HG03354 (cell line): ENCODE measurements around the gene GALNT8.
"Not testable (repeated sequence)": the region's sequence is repeated elsewhere in the genome, so short reads cannot be mapped to it uniquely, and the experiment has no call there.

Experiments used
- ATAC-seq: cut with Tn5 transposase; IDR thresholded peaks from one replicate; pipeline ENCODE4 v1.9.1; 2021; ENCODE audit warnings: mild to moderate bottlenecking; ENCODE audit not compliant: unreplicated experiment, poor library complexity, severe bottlenecking

GALNT8 gene, protein sequence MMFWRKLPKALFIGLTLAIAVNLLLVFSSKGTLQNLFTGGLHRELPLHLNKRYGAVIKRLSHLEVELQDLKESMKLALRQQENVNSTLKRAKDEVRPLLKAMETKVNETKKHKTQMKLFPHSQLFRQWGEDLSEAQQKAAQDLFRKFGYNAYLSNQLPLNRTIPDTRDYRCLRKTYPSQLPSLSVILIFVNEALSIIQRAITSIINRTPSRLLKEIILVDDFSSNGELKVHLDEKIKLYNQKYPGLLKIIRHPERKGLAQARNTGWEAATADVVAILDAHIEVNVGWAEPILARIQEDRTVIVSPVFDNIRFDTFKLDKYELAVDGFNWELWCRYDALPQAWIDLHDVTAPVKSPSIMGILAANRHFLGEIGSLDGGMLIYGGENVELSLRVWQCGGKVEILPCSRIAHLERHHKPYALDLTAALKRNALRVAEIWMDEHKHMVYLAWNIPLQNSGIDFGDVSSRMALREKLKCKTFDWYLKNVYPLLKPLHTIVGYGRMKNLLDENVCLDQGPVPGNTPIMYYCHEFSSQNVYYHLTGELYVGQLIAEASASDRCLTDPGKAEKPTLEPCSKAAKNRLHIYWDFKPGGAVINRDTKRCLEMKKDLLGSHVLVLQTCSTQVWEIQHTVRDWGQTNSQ

GRCh38 chr12:4719821-4720636 lies at the start of gene GALNT8:
Gene GALNT8, plus strand, starts transcription at chr12:4720400. Its CDS starts 278 bp downstream, at chr12:4720678.
- ATAC-seq: no peak

- ATAC-seq: no peak
These were observed 40.5 kb upstream of the GALNT8 start for GRCh38 chr12:4679711-4680110.

DNA sequence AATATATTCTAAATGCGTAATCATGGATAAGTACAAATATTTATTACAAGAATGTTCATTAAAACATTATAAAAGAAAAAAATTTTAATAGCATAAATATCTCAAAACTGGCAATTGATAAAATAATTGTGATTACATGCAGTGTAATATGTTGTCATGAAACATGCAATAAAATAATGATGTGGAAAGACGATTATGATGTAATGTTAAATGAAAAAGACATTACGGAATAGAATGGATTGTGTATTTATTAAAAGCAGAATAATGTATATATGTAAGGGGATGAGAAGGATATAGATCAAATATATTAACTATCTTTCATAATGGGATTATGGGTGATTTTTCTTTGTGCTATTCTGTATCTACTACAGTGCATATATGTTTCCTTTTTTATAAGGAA lies 38.5 kb upstream of the GALNT8 start:
- ATAC-seq: no peak

DNA sequence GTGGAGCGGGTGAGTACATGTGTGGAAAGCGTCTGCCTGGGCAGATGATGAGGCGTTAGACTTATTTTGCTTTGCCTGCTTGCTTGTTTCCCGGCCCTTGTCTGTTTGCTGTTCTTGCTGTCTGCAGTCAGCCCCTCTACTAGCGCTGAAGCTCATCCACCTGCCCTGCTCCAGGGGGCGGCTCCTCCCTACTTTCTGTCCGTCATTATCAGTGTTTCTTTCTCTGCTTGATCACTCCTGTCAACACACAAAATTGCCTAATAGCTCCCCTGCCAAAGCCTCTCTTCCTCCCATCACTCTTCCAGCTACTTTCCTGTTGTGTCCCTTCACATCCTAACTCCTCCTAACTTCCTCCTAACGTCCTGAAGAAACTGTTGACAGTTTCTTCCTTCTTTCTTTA lies 34.9 kb upstream of the GALNT8 start:
- no peak for ATAC-seq

DNA sequence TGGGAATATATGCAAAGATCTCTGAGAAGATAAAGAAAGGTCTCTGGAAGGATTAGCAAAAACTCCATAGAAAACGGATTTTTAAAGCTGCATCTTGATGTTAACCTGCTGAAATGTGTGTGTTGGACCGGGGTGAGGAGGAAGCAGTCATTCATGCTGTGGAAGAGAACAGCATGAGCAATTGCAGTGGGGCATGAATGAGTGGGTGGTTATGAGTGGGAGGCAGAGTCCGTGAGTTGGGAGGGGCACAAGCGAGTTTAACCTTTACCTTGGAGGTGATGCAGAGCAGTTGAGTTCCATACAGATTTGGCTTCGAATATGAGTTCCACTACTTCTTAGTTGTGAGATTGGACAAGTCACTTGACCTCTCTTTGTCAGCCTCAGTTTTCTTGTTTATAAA lies 29.4 kb upstream of the GALNT8 start:
- no peak for ATAC-seq

GRCh38 chr12:4700621-4701026 lies 19.6 kb upstream of the GALNT8 start:
- ATAC-seq: no peak

- ATAC-seq: no peak
These were observed 18.6 kb upstream of the GALNT8 start for GRCh38 chr12:4701395-4702190.

DNA sequence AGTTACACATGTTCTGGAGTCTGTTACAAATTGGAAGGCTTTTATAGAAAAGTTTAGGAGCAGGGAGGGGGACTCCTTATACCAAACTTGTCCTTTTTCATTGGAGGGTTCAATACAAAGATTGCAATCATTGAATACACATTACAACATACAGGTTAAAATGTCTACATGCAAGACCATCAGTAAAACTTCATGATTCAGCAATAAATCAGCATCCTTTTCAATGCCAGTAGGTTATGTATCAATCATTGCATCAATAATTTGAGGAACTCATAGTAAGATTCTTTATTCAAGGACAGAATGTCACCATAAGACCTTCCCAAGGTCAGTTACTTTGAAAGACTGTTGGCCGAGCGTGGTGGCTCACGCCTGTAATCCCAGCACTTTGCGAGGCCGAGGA lies 16.5 kb upstream of the GALNT8 start:
- ATAC-seq: no peak

GRCh38 chr12:4705824-4706223 lies 14.4 kb upstream of the GALNT8 start:
- no peak for ATAC-seq

DNA sequence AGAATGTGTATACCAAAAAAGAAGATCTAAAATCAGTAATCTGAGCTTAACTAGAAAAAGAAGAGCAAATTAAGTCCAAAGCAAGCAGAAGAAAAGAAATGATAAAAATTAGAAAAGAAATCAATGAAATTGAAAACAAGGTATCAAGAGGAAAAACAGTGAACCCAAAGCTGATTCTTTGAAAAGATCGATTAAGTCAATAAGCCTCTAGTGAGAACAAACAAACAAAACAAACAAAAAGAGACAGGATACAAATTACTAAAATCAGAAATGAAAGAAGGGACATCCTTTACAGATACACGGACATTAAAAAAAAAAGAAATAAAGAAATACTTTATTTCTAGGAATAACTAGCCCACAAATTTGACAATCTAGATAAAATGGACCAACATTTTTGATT lies 12.9 kb upstream of the GALNT8 start:
- ATAC-seq: no peak

- no peak for ATAC-seq
These were observed 10.1 kb upstream of the GALNT8 start for GRCh38 chr12:4710113-4710512.

GRCh38 chr12:4714879-4715278 lies 5.3 kb upstream of the GALNT8 start:
- no peak for ATAC-seq

GRCh38 chr12:4717806-4718205 lies 2.4 kb upstream of the GALNT8 start:
- ATAC-seq: no peak

DNA sequence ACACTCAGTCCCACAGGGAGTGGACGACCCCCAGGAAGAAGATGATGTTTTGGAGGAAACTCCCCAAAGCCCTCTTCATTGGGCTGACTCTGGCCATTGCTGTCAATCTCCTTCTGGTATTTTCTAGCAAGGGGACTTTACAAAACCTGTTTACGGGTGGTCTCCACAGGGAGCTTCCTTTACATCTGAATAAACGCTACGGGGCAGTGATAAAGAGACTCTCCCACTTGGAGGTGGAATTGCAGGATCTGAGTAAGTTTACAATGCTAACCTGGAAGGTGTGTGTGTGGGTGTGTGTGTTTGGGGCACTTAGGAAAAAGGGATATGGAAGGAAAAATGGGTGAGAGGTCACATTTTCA lies 416 bp downstream of the GALNT8 start:
- no peak for ATAC-seq

- ATAC-seq: not testable (repeated sequence)
These were observed 1.4 kb downstream of the GALNT8 start for GRCh38 chr12:4721587-4721986.

- no peak for ATAC-seq
These were observed 3.0 kb downstream of the GALNT8 start for GRCh38 chr12:4723226-4723625.

- ATAC-seq: no peak
These were observed 4.9 kb downstream of the GALNT8 start for GRCh38 chr12:4725057-4725456.

DNA sequence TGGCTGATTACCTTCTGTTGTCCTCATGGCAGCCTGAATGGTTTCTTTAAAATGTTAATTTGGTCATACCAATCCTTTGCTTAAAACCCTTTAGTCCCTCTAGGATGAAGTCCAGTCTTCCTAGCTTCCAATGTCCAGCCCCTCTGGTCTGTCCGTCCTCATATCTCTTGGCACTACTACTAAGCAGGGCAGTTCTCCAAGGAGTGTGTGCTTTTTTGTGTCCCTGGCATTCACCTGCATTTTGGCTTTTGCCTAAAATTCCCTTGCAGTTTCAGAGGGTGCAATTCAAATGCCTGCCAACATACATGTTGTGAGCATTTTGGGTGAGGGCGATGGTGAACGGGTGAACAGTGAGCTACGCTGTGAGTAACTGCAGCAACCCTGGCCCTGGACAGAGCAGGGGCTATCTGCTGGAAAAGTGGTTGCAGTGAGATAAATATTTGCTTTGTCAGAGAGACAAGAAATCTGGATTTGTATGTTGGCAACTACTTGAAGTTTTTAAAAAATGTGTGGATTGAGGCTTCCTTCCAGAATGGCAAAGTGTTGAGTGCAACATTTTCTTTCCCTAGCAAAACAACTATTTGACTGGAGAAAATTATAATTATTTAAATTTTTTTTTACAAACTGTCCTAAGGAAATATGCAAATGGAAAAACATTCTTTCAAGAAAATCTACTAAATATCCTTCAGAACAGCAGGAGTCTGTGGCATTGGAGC lies 14.6 kb downstream of the GALNT8 start:
- no peak for ATAC-seq

DNA sequence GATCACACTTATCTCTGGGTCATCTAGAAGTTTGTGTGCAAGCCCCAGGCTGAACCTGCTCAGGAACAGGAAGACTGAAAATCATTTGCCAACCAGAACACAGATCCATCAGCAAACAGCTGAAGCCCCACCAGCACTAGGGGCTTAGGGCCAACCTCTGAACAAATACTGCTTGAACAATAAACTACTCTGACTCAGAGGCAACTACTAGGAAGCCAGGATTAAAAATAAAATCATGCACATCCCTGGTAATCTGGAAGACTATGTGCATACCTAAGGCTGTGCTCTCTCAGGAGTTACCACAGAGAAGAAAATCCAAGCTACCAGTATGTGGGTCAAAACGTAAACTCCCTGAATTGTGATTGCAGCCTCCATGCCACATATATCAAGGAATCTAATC lies 15.9 kb downstream of the GALNT8 start:
- ATAC-seq: no peak
